ENCODE data around the gene CYBRD1. TPM values are rescaled to one million over a fixed set of nuclear protein-coding genes. Genes with fewer than 3 reads are reported as not detected.

The CYBRD1 gene
- total and polyA plus RNA-seq, 10 of the 15 experiments (the other 5 are each of a cell fraction or from before 2014, with no cell fraction given) = 10.8 to 51.9 (median 29.6) TPM

DNA sequence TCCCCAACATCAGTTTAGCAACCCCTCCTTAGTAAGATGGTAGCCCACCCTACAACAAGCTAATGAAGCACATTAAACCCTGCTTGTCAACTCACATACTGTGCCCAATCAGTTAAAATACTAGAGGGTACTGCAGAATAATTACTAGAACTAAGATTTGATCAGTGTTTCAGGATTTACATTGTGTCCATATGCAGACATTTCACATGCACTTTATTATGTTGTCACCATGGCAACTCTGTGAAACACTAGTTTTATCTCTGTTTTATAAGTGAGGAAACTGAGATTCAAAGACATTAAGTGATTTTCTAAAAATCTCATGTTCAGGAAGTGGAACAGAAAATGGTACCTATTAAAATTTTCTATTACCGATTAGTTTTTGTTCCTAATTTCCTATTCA is 61.7 kb downstream of the CYBRD1 start:
- H2AFZ ChIP-seq (ENCODE audit: control insufficient read depth, low read depth, low read length) = no peak overlapping the region
- WGBS (ENCODE audit: insufficient coverage, insufficient replicate concordance, low lambda C conversion rate, missing lambda C conversion rate) = 4% methylated on average over 1 of the region's 1 CpG
- no peak for ATAC-seq
- H3K27ac ChIP-seq (ENCODE audit: control insufficient read depth, insufficient read depth) = no peak overlapping the region
- H3K4me1 ChIP-seq (ENCODE audit: control insufficient read depth, insufficient read depth, low read length) = no peaks in the 10 kb centered on the region
- no peaks in the 10 kb centered on the region for H3K79me2 ChIP-seq (ENCODE audit: control insufficient read depth, insufficient read depth, low read length)
- no peak overlapping the region for H3K4me2 ChIP-seq (ENCODE audit: control insufficient read depth, insufficient read depth)
- H4K20me1 ChIP-seq (ENCODE audit: control insufficient read depth, insufficient read depth) = no peaks in the 10 kb centered on the region
- H3K36me3 ChIP-seq (ENCODE audit: control insufficient read depth in 2 of 2, insufficient read depth in 2 of 2, low read length in 1 of 2) = no peaks in the 10 kb centered on the region
- ChIA-PET RAD21 (ENCODE audit: unreplicated experiment) (no interaction called here), CTCF (no interaction called here), POLR2A (no interaction called here), SMC1A (ENCODE audit: uncharacterized antibody, unreplicated experiment) (no interaction called here)
- no peaks in the 10 kb centered on the region; a peak in 1 of 4 replicates for H3K27me3 ChIP-seq (replicated peaks in 1 of 2; ENCODE audit: control insufficient read depth in 2 of 2, insufficient read depth in 2 of 2, low read length in 1 of 2)
- DNase-seq (ENCODE audit: low read depth, low spot score) = no peak
- intact Hi-C loops (cut with micrococcal nuclease; ENCODE audit: unreplicated experiment) (no loop called here), in situ Hi-C loops (cut with MboI) (no loop called here)
- no peak for FAIRE-seq
- BruUV-seq (replicated peaks) = no TSS peak
- no peak for TF ChIP-seq ASH2L (IDR thresholded peaks at IDR 0.05; ENCODE audit: borderline replicate concordance, low read depth)
- TF ChIP-seq RELA (IDR thresholded peaks at IDR 0.05; ENCODE audit: borderline replicate concordance, partially characterized antibody) = no peak
- no peak for TF ChIP-seq KLF5 (IDR thresholded peaks at IDR 0.05; ENCODE audit: partially characterized antibody)
- TF ChIP-seq ZNF207 (IDR thresholded peaks at IDR 0.05; ENCODE audit: borderline replicate concordance) = no peak
- TF ChIP-seq, protein P1, sequence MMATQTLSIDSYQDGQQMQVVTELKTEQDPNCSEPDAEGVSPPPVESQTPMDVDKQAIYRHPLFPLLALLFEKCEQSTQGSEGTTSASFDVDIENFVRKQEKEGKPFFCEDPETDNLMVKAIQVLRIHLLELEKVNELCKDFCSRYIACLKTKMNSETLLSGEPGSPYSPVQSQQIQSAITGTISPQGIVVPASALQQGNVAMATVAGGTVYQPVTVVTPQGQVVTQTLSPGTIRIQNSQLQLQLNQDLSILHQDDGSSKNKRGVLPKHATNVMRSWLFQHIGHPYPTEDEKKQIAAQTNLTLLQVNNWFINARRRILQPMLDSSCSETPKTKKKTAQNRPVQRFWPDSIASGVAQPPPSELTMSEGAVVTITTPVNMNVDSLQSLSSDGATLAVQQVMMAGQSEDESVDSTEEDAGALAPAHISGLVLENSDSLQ (IDR thresholded peaks at IDR 0.05) = no peak
- no peak for TF ChIP-seq POU2F2 (IDR thresholded peaks at IDR 0.05; ENCODE audit: borderline replicate concordance, low read depth, low read length)
- no peak for TF ChIP-seq CREM (IDR thresholded peaks at IDR 0.05; ENCODE audit: low read depth)
- TF ChIP-seq, protein P2, sequence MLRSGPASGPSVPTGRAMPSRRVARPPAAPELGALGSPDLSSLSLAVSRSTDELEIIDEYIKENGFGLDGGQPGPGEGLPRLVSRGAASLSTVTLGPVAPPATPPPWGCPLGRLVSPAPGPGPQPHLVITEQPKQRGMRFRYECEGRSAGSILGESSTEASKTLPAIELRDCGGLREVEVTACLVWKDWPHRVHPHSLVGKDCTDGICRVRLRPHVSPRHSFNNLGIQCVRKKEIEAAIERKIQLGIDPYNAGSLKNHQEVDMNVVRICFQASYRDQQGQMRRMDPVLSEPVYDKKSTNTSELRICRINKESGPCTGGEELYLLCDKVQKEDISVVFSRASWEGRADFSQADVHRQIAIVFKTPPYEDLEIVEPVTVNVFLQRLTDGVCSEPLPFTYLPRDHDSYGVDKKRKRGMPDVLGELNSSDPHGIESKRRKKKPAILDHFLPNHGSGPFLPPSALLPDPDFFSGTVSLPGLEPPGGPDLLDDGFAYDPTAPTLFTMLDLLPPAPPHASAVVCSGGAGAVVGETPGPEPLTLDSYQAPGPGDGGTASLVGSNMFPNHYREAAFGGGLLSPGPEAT (IDR thresholded peaks at IDR 0.05; ENCODE audit: low read depth) = no peak
- TF ChIP-seq, protein P3, sequence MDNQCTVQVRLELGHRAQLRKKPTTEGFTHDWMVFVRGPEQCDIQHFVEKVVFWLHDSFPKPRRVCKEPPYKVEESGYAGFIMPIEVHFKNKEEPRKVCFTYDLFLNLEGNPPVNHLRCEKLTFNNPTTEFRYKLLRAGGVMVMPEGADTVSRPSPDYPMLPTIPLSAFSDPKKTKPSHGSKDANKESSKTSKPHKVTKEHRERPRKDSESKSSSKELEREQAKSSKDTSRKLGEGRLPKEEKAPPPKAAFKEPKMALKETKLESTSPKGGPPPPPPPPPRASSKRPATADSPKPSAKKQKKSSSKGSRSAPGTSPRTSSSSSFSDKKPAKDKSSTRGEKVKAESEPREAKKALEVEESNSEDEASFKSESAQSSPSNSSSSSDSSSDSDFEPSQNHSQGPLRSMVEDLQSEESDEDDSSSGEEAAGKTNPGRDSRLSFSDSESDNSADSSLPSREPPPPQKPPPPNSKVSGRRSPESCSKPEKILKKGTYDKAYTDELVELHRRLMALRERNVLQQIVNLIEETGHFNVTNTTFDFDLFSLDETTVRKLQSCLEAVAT (IDR thresholded peaks at IDR 0.05) = no peak
- no peak for TF ChIP-seq SIX5 (IDR thresholded peaks at IDR 0.05; ENCODE audit: low read depth, low read length, severe bottlenecking)
- TF ChIP-seq BCL11A (IDR thresholded peaks at IDR 0.05; ENCODE audit: low read depth, low read length) = no peak
- no peak overlapping the region for H3K4me3 ChIP-seq
- H3K9me3 ChIP-seq (replicated peaks; ENCODE audit: control insufficient read depth, insufficient read depth, low read length) = no peaks in the 10 kb centered on the region
- no peak overlapping the region for H3K9ac ChIP-seq (ENCODE audit: control insufficient read depth, insufficient read depth, low read length)
